HG03095 (cell line): ENCODE data around the gene CCDC142.

ENCODE experiments used
- ATAC-seq: cut with Tn5 transposase; IDR thresholded peaks from one replicate; pipeline ENCODE4 v1.9.1; 2021; ENCODE audit warnings: moderate library complexity; ENCODE audit not compliant: unreplicated experiment

The CCDC142 gene

GRCh38 chr2:74514368-74515270 is 31.8 kb upstream of the CCDC142 start, which contains the start of gene TLX2:
Gene TLX2, plus strand, starts transcription at chr2:74514450. Its CDS starts 357 bp downstream, at chr2:74514807.
- no peak for ATAC-seq

GRCh38 chr2:74513605-74514367 is 31.0 kb upstream of the CCDC142 start:
- no peak for ATAC-seq

- no peak for ATAC-seq
Observed at GRCh38 chr2:74512744-74513604, 30.2 kb upstream of the CCDC142 start.

- no peak for ATAC-seq
Observed at GRCh38 chr2:74511104-74511989, 28.5 kb upstream of the CCDC142 start.

- no peak for ATAC-seq
Observed at GRCh38 chr2:74510272-74510671, 27.5 kb upstream of the CCDC142 start.

- ATAC-seq: no peak
Observed at GRCh38 chr2:74507926-74508520, 25.2 kb upstream of the CCDC142 start.

GRCh38 chr2:74507145-74507925 is 24.5 kb upstream of the CCDC142 start, which contains the start of gene PCGF1:
Gene PCGF1, minus strand, starts transcription at chr2:74507695. Its CDS starts 27 bp downstream, at chr2:74507668.
- peak; percentile 84 for ATAC-seq

GRCh38 chr2:74505448-74506246 is 22.8 kb upstream of the CCDC142 start:
- ATAC-seq: no peak

GRCh38 chr2:74504591-74504990 is 21.8 kb upstream of the CCDC142 start:
- ATAC-seq: no peak

- no peak for ATAC-seq
Observed at GRCh38 chr2:74503506-74504475, 21.0 kb upstream of the CCDC142 start.

GRCh38 chr2:74502720-74503505 is 20.1 kb upstream of the CCDC142 start:
- ATAC-seq: peak; percentile 40

- ATAC-seq: no peak
Observed at GRCh38 chr2:74502147-74502719, 19.4 kb upstream of the CCDC142 start.

- no peak for ATAC-seq
Observed at GRCh38 chr2:74501335-74502071, 18.7 kb upstream of the CCDC142 start.

- no peak for ATAC-seq
Observed at GRCh38 chr2:74500578-74500946, 17.8 kb upstream of the CCDC142 start.
